Measurements from ENCODE around the gene PYHIN1. TPM values are rescaled to one million over a fixed set of nuclear protein-coding genes. Genes with fewer than 3 reads are reported as not detected.

Gene PYHIN1
- total RNA-seq, 2 donors from 2014 or later, result not detected

- Histone ChIP-seq H3K9ac (ENCODE audit: extremely low read depth, low read length, poor library complexity, severe bottlenecking) (no peak overlapping the region), H3K4me3 (ENCODE audit: low read length) (peak overlapping the region; percentile 80), H3K27ac (ENCODE audit: low read depth, low read length) (no peak overlapping the region), H3K27me3 (ENCODE audit: control insufficient read depth, insufficient read depth, low read length, poor library complexity, severe bottlenecking) (no peaks in the 10 kb centered on the region), H3K9me3 (ENCODE audit: control insufficient read depth, low read length) (peaks cover 16% of the 10 kb centered on the region), H3K36me3 (ENCODE audit: control insufficient read depth, insufficient read depth, low read length) (no peaks in the 10 kb centered on the region), H3K4me1 (ENCODE audit: control insufficient read depth, insufficient read depth, low read length) (peaks cover 4% of the 10 kb centered on the region)
- Mint-ChIP-seq H3K27ac (no peak overlapping the region), H3K4me3 (peak overlapping the region; percentile 68), H3K4me1 (peaks cover 13% of the 10 kb centered on the region), H3K36me3 (ENCODE audit: low read depth) (no peaks in the 10 kb centered on the region), H3K27me3 (ENCODE audit: insufficient read depth) (no peaks in the 10 kb centered on the region), H3K9me3 (no peaks in the 10 kb centered on the region)
- TF ChIP-seq CTCF (conservative IDR thresholded peaks at IDR 0.05), result no peak
- DNase-seq, result no peak
- WGBS, 2 experiments (ENCODE audit: insufficient coverage in 1 of 2, insufficient read length in 1 of 2), result 51 to 66% methylated on average over 4 to 6 of the region's 6 CpGs
Measured at GRCh38 chr1:158998037-158998780, 66.9 kb downstream of the PYHIN1 start.

- H3K36me3 Mint-ChIP-seq (ENCODE audit: low read depth), result no peaks in the 10 kb centered on the region
- Histone ChIP-seq H3K9ac (ENCODE audit: extremely low read depth, low read length, poor library complexity, severe bottlenecking) (no peak overlapping the region), H3K4me3 (ENCODE audit: low read length) (peak overlapping the region; percentile 80), H3K4me1 (ENCODE audit: control insufficient read depth, insufficient read depth, low read length) (peaks cover 4% of the 10 kb centered on the region), H3K9me3 (ENCODE audit: control insufficient read depth, low read length) (peaks cover 10% of the 10 kb centered on the region), H3K27ac (ENCODE audit: low read depth, low read length) (peak overlapping the region; percentile 90), H3K36me3 (ENCODE audit: control insufficient read depth, insufficient read depth, low read length) (no peaks in the 10 kb centered on the region), H3K27me3 (ENCODE audit: control insufficient read depth, insufficient read depth, low read length, poor library complexity, severe bottlenecking) (no peaks in the 10 kb centered on the region)
- H3K27ac Mint-ChIP-seq, result peak overlapping the region; percentile 48
- H3K27me3 Mint-ChIP-seq (ENCODE audit: insufficient read depth), result no peaks in the 10 kb centered on the region
- peaks cover 15% of the 10 kb centered on the region for H3K4me1 Mint-ChIP-seq
- 5% methylated on average over 4 to 13 of the region's 13 CpGs for WGBS, 2 experiments (ENCODE audit: insufficient coverage in 1 of 2, insufficient read length in 1 of 2)
- no peaks in the 10 kb centered on the region for H3K9me3 Mint-ChIP-seq
- peak overlapping the region; percentile 68 for H3K4me3 Mint-ChIP-seq
- peak; percentile 97 for TF ChIP-seq CTCF (conservative IDR thresholded peaks at IDR 0.05)
- DNase-seq, result peak; percentile 65
Measured at GRCh38 chr1:158998781-158999161, 67.4 kb downstream of the PYHIN1 start.

- WGBS, 2 experiments (ENCODE audit: insufficient coverage in 1 of 2, insufficient read length in 1 of 2), result 3 to 7% methylated on average over 9 to 11 of the region's 11 CpGs
Measured at GRCh38 chr1:158999316-159000069, 68.1 kb downstream of the PYHIN1 start.

More at GRCh38 chr1:158999316-159000069, 68.1 kb downstream of the PYHIN1 start:
- peak overlapping the region; percentile 90 for H3K27ac ChIP-seq (ENCODE audit: low read depth, low read length)
- H3K9me3 Mint-ChIP-seq, result no peaks in the 10 kb centered on the region
- H3K9ac ChIP-seq (ENCODE audit: extremely low read depth, low read length, poor library complexity, severe bottlenecking), result peak overlapping the region; percentile 59
- H3K4me3 Mint-ChIP-seq, result peak overlapping the region; percentile 68
- peak overlapping the region; percentile 80 for H3K4me3 ChIP-seq (ENCODE audit: low read length)
- peak; percentile 94 for DNase-seq
- TF ChIP-seq CTCF (conservative IDR thresholded peaks at IDR 0.05), result no peak
- no peaks in the 10 kb centered on the region for H3K27me3 Mint-ChIP-seq (ENCODE audit: insufficient read depth)
- peaks cover 6% of the 10 kb centered on the region for H3K9me3 ChIP-seq (ENCODE audit: control insufficient read depth, low read length)
- H3K36me3 ChIP-seq (ENCODE audit: control insufficient read depth, insufficient read depth, low read length), result no peaks in the 10 kb centered on the region
- H3K36me3 Mint-ChIP-seq (ENCODE audit: low read depth), result no peaks in the 10 kb centered on the region
- H3K27ac Mint-ChIP-seq, result peak overlapping the region; percentile 95
- H3K27me3 ChIP-seq (ENCODE audit: control insufficient read depth, insufficient read depth, low read length, poor library complexity, severe bottlenecking), result no peaks in the 10 kb centered on the region
- H3K4me1 Mint-ChIP-seq, result peaks cover 18% of the 10 kb centered on the region
- H3K4me1 ChIP-seq (ENCODE audit: control insufficient read depth, insufficient read depth, low read length), result peaks cover 7% of the 10 kb centered on the region

All from endodermal cell (in vitro differentiated cells).